ENCODE measurements around the gene CDH16. TPM values are rescaled to one million over a fixed set of nuclear protein-coding genes. Genes with fewer than 3 reads are reported as not detected.
A peak's percentile ranks its signal among the peaks of the same experiment; 100 is the strongest.

CDH16 gene
- total and polyA plus RNA-seq, 2 of the 13 experiments (the other 11 are each of a cell fraction or from before 2014, with no cell fraction given) = 2.7 to 3.9 TPM

- TF ChIP-seq REST (IDR thresholded peaks at IDR 0.05; ENCODE audit: borderline replicate concordance in 1 of 2, low read depth in 1 of 2, low read length in 2 of 2) = no peak
- TF ChIP-seq NFKB2 (CRISPR knock-in tag; IDR thresholded peaks at IDR 0.05; ENCODE audit: borderline replicate concordance) = peak; percentile 90; the same call in 1 of the 2 replicates
- peak; percentile 56; the same call in 1 of the 2 replicates for TF ChIP-seq SALL2 (CRISPR knock-in tag; IDR thresholded peaks at IDR 0.05)
- no peak for TF ChIP-seq ZSCAN30 (CRISPR knock-in tag; IDR thresholded peaks at IDR 0.05)
- TF ChIP-seq SMARCE1 (IDR thresholded peaks at IDR 0.05; ENCODE audit: borderline replicate concordance) = no peak
- peak; percentile 84 for TF ChIP-seq HOXA3 (CRISPR knock-in tag; IDR thresholded peaks at IDR 0.05)
- no peak for TF ChIP-seq ZNF598 (CRISPR knock-in tag; IDR thresholded peaks at IDR 0.05; ENCODE audit: borderline replicate concordance)
- peak; percentile 34; the same call in 1 of the 2 replicates for TF ChIP-seq ZBTB4 (CRISPR knock-in tag; IDR thresholded peaks at IDR 0.05; ENCODE audit: borderline replicate concordance)
- peak; percentile 11; the same call in 1 of the 2 replicates for TF ChIP-seq SMC3 (IDR thresholded peaks at IDR 0.05; ENCODE audit: low read length)
- TF ChIP-seq ONECUT2 (CRISPR knock-in tag; IDR thresholded peaks at IDR 0.05) = no peak
- peak; percentile 49; the same call in 1 of the 2 replicates for TF ChIP-seq ZSCAN25 (CRISPR knock-in tag; IDR thresholded peaks at IDR 0.05)
- no peak for TF ChIP-seq GABPA (IDR thresholded peaks at IDR 0.05; ENCODE audit: low read depth, low read length)
- TF ChIP-seq GABPA (CRISPR knock-in tag; IDR thresholded peaks at IDR 0.05; ENCODE audit: low read depth) = peak; percentile 45; the same call in 1 of the 2 replicates
- peak; percentile 95; the same call in 1 of the 2 replicates for TF ChIP-seq ZNF512B (CRISPR knock-in tag; IDR thresholded peaks at IDR 0.05; ENCODE audit: borderline replicate concordance)
These were observed 45.6 kb downstream of the CDH16 start (continued) for GRCh38 chr16:66872943-66873684.

Measured in HepG2 (cell line).